CD4-positive, alpha-beta T cell treated with Interleukin-17A for 1 hour (primary cell): ENCODE measurements around the gene KDF1.
A peak's percentile ranks its signal among the peaks of the same experiment; 100 is the strongest.
"Not testable (repeated sequence)": the region's sequence is repeated elsewhere in the genome, so short reads cannot be mapped to it uniquely, and the experiment has no call there.

Experiments
- DNase-seq: peaks from one replicate; pipeline ENCODE4 v3.0.0-alpha.2; 2020

The KDF1 gene

GRCh38 chr1:26953374-26953773, 6.9 kb downstream of the KDF1 start:
- no peak for DNase-seq

- no peak for DNase-seq
Observed at GRCh38 chr1:26951821-26952497, 8.3 kb downstream of the KDF1 start.

- DNase-seq = no peak
Observed at GRCh38 chr1:26951216-26951615, 9.1 kb downstream of the KDF1 start.

GRCh38 chr1:26950602-26951001, 9.7 kb downstream of the KDF1 start:
- DNase-seq = no peak

- DNase-seq = no peak
Observed at GRCh38 chr1:26949926-26950319, 10.3 kb downstream of the KDF1 start.

GRCh38 chr1:26949266-26949925, 10.9 kb downstream of the KDF1 start:
- DNase-seq = no peak

GRCh38 chr1:26948725-26949057, 11.6 kb downstream of the KDF1 start:
- not testable (repeated sequence) for DNase-seq

GRCh38 chr1:26946270-26946669, 14.0 kb downstream of the KDF1 start:
- no peak for DNase-seq

- no peak for DNase-seq
Observed at GRCh38 chr1:26945728-26946127, 14.5 kb downstream of the KDF1 start.

GRCh38 chr1:26945138-26945537, 15.1 kb downstream of the KDF1 start:
- DNase-seq = no peak

- DNase-seq = no peak
Observed at GRCh38 chr1:26942656-26943055, 17.6 kb downstream of the KDF1 start.

- DNase-seq = no peak
Observed at GRCh38 chr1:26941311-26941710, 19.0 kb downstream of the KDF1 start.

- no peak for DNase-seq
Observed at GRCh38 chr1:26938659-26939025, 21.6 kb downstream of the KDF1 start.

- DNase-seq = no peak
Observed at GRCh38 chr1:26938004-26938658, 22.1 kb downstream of the KDF1 start.

GRCh38 chr1:26936823-26937222, 23.4 kb downstream of the KDF1 start:
- DNase-seq = no peak

- peak; percentile 1 for DNase-seq
Observed at GRCh38 chr1:26932531-26932930, 27.7 kb downstream of the KDF1 start.

- DNase-seq = no peak
Observed at GRCh38 chr1:26923711-26924110, 36.6 kb downstream of the KDF1 start.

- DNase-seq = no peak
Observed at GRCh38 chr1:26922901-26923300, 37.4 kb downstream of the KDF1 start.

- peak; percentile 1 for DNase-seq
Observed at GRCh38 chr1:26922431-26922729, 37.9 kb downstream of the KDF1 start.

GRCh38 chr1:26921540-26922430, 38.5 kb downstream of the KDF1 start, which contains the start of gene NUDC:
NUDC (plus strand) TSS chr1:26921743; CDS start chr1:26921849, 106 bp downstream.
- peak; percentile 97 for DNase-seq

- DNase-seq = no peak
Observed at GRCh38 chr1:26921126-26921539, 39.1 kb downstream of the KDF1 start.

GRCh38 chr1:26915204-26915842, 44.9 kb downstream of the KDF1 start:
- DNase-seq = no peak
